Measurements from ENCODE around the gene SEPTIN2.

GRCh38 chr2:241274127-241274526 is 41.6 kb upstream of the SEPTIN2 start:
- TF ChIP-seq RAD21 (IDR thresholded peaks at IDR 0.05; ENCODE audit: low read depth): no peak
- no peak for TF ChIP-seq EP300 (IDR thresholded peaks at IDR 0.05; ENCODE audit: borderline replicate concordance)
- no peak for TF ChIP-seq TEAD4 (IDR thresholded peaks at IDR 0.05)
- no peak for TF ChIP-seq TCF12 (IDR thresholded peaks at IDR 0.05; ENCODE audit: low read depth)

Measured in Ishikawa (cell line).